Kidney (tissue), 14 donors: ENCODE measurements around the gene KCNQ1. TPM values are rescaled to one million over a fixed set of nuclear protein-coding genes. Genes with fewer than 3 reads are reported as not detected.

Experiments used
- DNase-seq, 5 donors: peaks; one replicate each; pipeline ENCODE4 v3.0.0-alpha.2; 2013 to 2020
- FAIRE-seq: peaks from 2 replicates; lab custom pipeline; 2012; peaks lifted over from hg19 to GRCh38; lab: Jason Lieb, UNC
- H3K27ac ChIP-seq, 2 donors: one replicate each; pipeline ENCODE4 v1.7.0; 2013; ENCODE audit warnings: low read depth in 2 of 2, low read length in 2 of 2, inconsistent platforms in 1 of 2
- H3K27me3 ChIP-seq: one replicate; pipeline ENCODE4 v1.7.1; 2013; ENCODE audit warnings: low read length, inconsistent platforms; ENCODE audit not compliant: control insufficient read depth, insufficient read depth
- H3K36me3 ChIP-seq, 3 donors: one replicate each; pipeline versions ENCODE4 v1.7.0 to v1.7.1; 2013; ENCODE audit warnings: low read length in 3 of 3, control low read depth in 1 of 3, inconsistent platforms in 1 of 3; ENCODE audit not compliant: insufficient read depth in 3 of 3, control insufficient read depth in 2 of 3
- H3K4me1 ChIP-seq, 3 donors: one replicate each; pipeline versions ENCODE4 v1.7.0 to v1.7.1; 2013; ENCODE audit warnings: low read length in 3 of 3, inconsistent platforms in 1 of 3, low read depth in 1 of 3; ENCODE audit not compliant: control insufficient read depth in 2 of 3, insufficient read depth in 2 of 3
- H3K4me3 ChIP-seq, 3 donors: one replicate each; pipeline versions ENCODE4 v1.7.0 to v1.8.1; 2013; ENCODE audit warnings: low read length in 3 of 3, control low read depth in 1 of 3, inconsistent platforms in 1 of 3
- H3K9ac ChIP-seq, 3 donors: one replicate each; pipeline versions ENCODE4 v1.7.0 to v1.7.1; 2013; ENCODE audit warnings: low read length in 3 of 3, control low read depth in 1 of 3, inconsistent platforms in 1 of 3
- H3K9me3 ChIP-seq, 3 donors: one replicate each; pipeline versions ENCODE4 v1.7.0 to v1.7.1; 2013; ENCODE audit warnings: low read length in 3 of 3, control low read depth in 1 of 3, inconsistent platforms in 1 of 3; ENCODE audit not compliant: control insufficient read depth in 2 of 3, insufficient read depth in 1 of 3
- intact Hi-C: fragments of 100-400 bp; cut with DNase I; formaldehyde crosslinking; loops from one replicate; pipeline ENCODE4 v1.11.1; 2022
- polyA plus RNA-seq: library from polyadenylated mRNA; stranded (reverse); fragments of 350-450 nt; fragmentation: Illumina TruSeq; extraction: RNeasy Lipid Tissue Mini Kit (QIAGEN cat#74804); gene quantifications from one replicate; pipeline ENCODE4 v1.2.3, GENCODE V29; 2014; ENCODE audit warnings: low read depth, low replicate concordance; ENCODE audit not compliant: insufficient read depth
- total RNA-seq: library from RNA; stranded (reverse); fragmentation: NEBNext Ultra II Directional; extraction: Animal tissue kit (Norgen Biotek cat#: 25700); gene quantifications from one replicate; pipeline ENCODE4 v1.2.1, GENCODE V29; 2021
- TF ChIP-seq, protein P1 (sequence below): IDR thresholded peaks from 3 replicates; pipeline ENCODE4 v1.5.1; 2012; ENCODE audit warnings: mild to moderate bottlenecking, moderate library complexity, borderline replicate concordance; ENCODE audit not compliant: insufficient read depth; ENCODE audit errors: extremely low read depth
- donor health status: control.
- donor health status: control.
- donor health status: control.
- donor health status: control.
- donor health status: control.
- donor health status: DM: yes; HTN: yes; CAD: no.
- donor health status: Normal renal cell carcinoma (clear cell type).

The KCNQ1 gene
- total and polyA plus RNA-seq, 2 donors from 2014 or later, result 45.5 to 49.4 TPM

GRCh38 chr11:2451336-2451735 is 6.5 kb downstream of the KCNQ1 start:
- H3K27me3 ChIP-seq, result no peaks in the 10 kb centered on the region
- intact Hi-C loops, result no loop called here
- no peaks in the 10 kb centered on the region for H3K9me3 ChIP-seq
- no peaks in the 10 kb centered on the region for H3K36me3 ChIP-seq
- H3K4me3 ChIP-seq, result no peak overlapping the region
- FAIRE-seq (no peak), DNase-seq (no peak)
- TF ChIP-seq, protein P1, sequence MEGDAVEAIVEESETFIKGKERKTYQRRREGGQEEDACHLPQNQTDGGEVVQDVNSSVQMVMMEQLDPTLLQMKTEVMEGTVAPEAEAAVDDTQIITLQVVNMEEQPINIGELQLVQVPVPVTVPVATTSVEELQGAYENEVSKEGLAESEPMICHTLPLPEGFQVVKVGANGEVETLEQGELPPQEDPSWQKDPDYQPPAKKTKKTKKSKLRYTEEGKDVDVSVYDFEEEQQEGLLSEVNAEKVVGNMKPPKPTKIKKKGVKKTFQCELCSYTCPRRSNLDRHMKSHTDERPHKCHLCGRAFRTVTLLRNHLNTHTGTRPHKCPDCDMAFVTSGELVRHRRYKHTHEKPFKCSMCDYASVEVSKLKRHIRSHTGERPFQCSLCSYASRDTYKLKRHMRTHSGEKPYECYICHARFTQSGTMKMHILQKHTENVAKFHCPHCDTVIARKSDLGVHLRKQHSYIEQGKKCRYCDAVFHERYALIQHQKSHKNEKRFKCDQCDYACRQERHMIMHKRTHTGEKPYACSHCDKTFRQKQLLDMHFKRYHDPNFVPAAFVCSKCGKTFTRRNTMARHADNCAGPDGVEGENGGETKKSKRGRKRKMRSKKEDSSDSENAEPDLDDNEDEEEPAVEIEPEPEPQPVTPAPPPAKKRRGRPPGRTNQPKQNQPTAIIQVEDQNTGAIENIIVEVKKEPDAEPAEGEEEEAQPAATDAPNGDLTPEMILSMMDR, result no peak
- no peak overlapping the region for H3K27ac ChIP-seq
- H3K9ac ChIP-seq, result no peak overlapping the region
- H3K4me1 ChIP-seq, result peaks cover 0 to 13% (median 6%) of the 10 kb centered on the region in 3 donors

DNA sequence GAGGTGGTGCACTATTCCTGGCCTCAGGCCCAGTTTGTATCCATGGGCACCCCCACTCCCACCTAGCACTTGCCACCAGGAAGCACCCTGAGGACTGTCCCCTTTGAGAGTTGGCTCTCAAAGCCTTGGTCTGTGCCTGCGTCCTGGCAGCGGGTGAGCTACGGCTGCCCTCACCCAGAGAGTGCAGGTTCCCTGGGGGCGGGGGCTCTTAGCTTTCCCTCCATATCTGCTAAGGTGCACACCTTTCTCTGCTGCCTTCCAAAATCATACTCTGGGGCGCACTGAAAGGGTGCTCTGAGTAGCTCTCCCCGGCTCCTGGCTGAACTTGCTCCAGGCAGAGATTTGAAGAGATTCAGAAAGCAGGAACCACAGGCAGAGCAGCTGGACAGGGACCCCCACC is 7.1 kb downstream of the KCNQ1 start:
- Histone ChIP-seq H3K9ac (no peak overlapping the region), H3K4me3 (no peak overlapping the region), H3K36me3 (no peaks in the 10 kb centered on the region), H3K4me1 (peaks cover 0 to 8% (median 6%) of the 10 kb centered on the region in 3 donors), H3K27me3 (no peaks in the 10 kb centered on the region), H3K27ac (no peak overlapping the region), H3K9me3 (no peaks in the 10 kb centered on the region)
- intact Hi-C loops, result no loop called here
- TF ChIP-seq, protein P1, result no peak
- DNase-seq (no peak), FAIRE-seq (no peak)

- intact Hi-C loops, result no loop called here
- DNase-seq, result peak in 2 of 5 donors; percentile 52 to 91
- FAIRE-seq, result no peak
- H3K36me3 ChIP-seq, result no peaks in the 10 kb centered on the region
- H3K27ac ChIP-seq, result no peak overlapping the region
- H3K4me1 ChIP-seq, result peaks cover 0 to 3% (median 3%) of the 10 kb centered on the region in 3 donors
- no peaks in the 10 kb centered on the region for H3K27me3 ChIP-seq
- H3K9me3 ChIP-seq, result no peaks in the 10 kb centered on the region
- H3K9ac ChIP-seq, result no peak overlapping the region
- TF ChIP-seq, protein P1, result no peak
- no peak overlapping the region for H3K4me3 ChIP-seq
Measured at GRCh38 chr11:2452321-2453012, 7.7 kb downstream of the KCNQ1 start.
